CD4-positive, alpha-beta T cell (primary cell): ENCODE measurements around the gene TEAD4. TPM values are rescaled to one million over a fixed set of nuclear protein-coding genes. Genes with fewer than 3 reads are reported as not detected.

Experiments
- ATAC-seq: fragments of 200-7000 bp; cut with Tn5 transposase; one replicate; pipeline ENCODE4 v1.10.0; 2022; ENCODE audit warnings: mild to moderate bottlenecking; ENCODE audit not compliant: poor library complexity
- CTCF ChIA-PET: fragments of 350-600 bp; sonication (Branson Sonifier 250); formaldehyde crosslinking; loops from one replicate; lab custom pipeline; 2021; ENCODE audit warnings: antibody characterized with exemption, inconsistent platforms; lab: Charles Lee
- POLR2A ChIA-PET: fragments of 350-600 bp; sonication (Branson Sonifier 250); formaldehyde crosslinking; loops from one replicate; lab custom pipeline; 2021; ENCODE audit warnings: antibody characterized with exemption, inconsistent platforms; lab: Charles Lee
- DNase-seq, 14 experiments: peaks; one replicate each; pipeline ENCODE4 v3.0.0-alpha.2; 2013 to 2020; ENCODE audit warnings: mixed read lengths in 2 of 14
- H3K27ac ChIP-seq, 2 donors: one replicate each; pipeline versions ENCODE4 v1.5.1 to v1.7.0; 2013; ENCODE audit warnings: low read length in 2 of 2, low read depth in 1 of 2, mild to moderate bottlenecking in 1 of 2
- H3K27me3 ChIP-seq, 2 experiments: 1 replicate in 1 of 2; 2 replicates in 1 of 2; pipeline versions ENCODE4 v1.6.1 to v1.7.0; 2013; ENCODE audit warnings: low read length in 2 of 2, control low read depth in 1 of 2, mild to moderate bottlenecking in 1 of 2, moderate library complexity in 1 of 2; ENCODE audit not compliant: insufficient read depth in 2 of 2, control insufficient read depth in 1 of 2
- H3K36me3 ChIP-seq: one replicate; pipeline ENCODE4 v1.6.1; 2013; ENCODE audit warnings: low read length, control low read depth; ENCODE audit not compliant: insufficient read depth
- H3K4me1 ChIP-seq: one replicate; pipeline ENCODE4 v1.6.1; 2013; ENCODE audit warnings: low read length, control low read depth; ENCODE audit not compliant: insufficient read depth
- H3K4me3 ChIP-seq: one replicate; pipeline ENCODE4 v1.5.1; 2013; ENCODE audit warnings: mild to moderate bottlenecking, low read length, moderate library complexity
- H3K9me3 ChIP-seq, 2 experiments: 1 replicate in 1 of 2; 2 replicates in 1 of 2; pipeline versions ENCODE4 v1.6.1 to v1.7.0; 2013; ENCODE audit warnings: low read length in 2 of 2, mild to moderate bottlenecking in 2 of 2, control low read depth in 1 of 2, moderate library complexity in 1 of 2; ENCODE audit not compliant: control insufficient read depth in 1 of 2, insufficient read depth in 1 of 2
- H3K27ac Mint-ChIP-seq: one replicate; pipeline ENCODE4 v1.8.0; 2020; ENCODE audit warnings: mixed read lengths
- H3K27me3 Mint-ChIP-seq: one replicate; pipeline ENCODE4 v1.8.0; 2021; ENCODE audit warnings: mixed read lengths
- H3K36me3 Mint-ChIP-seq: one replicate; pipeline ENCODE4 v1.8.0; 2021; ENCODE audit warnings: low read depth, mixed read lengths
- H3K4me1 Mint-ChIP-seq: one replicate; pipeline ENCODE4 v1.8.0; 2021; ENCODE audit warnings: low read depth, mixed read lengths
- H3K4me3 Mint-ChIP-seq: one replicate; pipeline ENCODE4 v1.8.0; 2020; ENCODE audit warnings: mild to moderate bottlenecking, mixed read lengths
- H3K9me3 Mint-ChIP-seq: one replicate; pipeline ENCODE4 v1.8.0; 2020; ENCODE audit warnings: mixed read lengths
- CTCF ChIP-seq: fragments of 200-600 bp; IDR thresholded peaks from one replicate; pipeline ENCODE4 v1.8.0; 2022; ENCODE audit warnings: antibody characterized with exemption, mild to moderate bottlenecking
- intact Hi-C, 2 experiments: fragments of 100-400 bp; cut with DNase I in 1 of 2; cut with micrococcal nuclease in 1 of 2; formaldehyde crosslinking; loops; one replicate each; pipeline versions ENCODE4 v1.15.1 to v1.9.0; 2023 to 2025; cut with DNase I, micrococcal nuclease
- total RNA-seq, 174 experiments: library from RNA in 2 of 174; stranded (reverse) in 2 of 174; gene quantifications; one replicate each; pipeline ENCODE4 v1.2.3 and lab custom pipeline; 2021 to 2026

The TEAD4 gene
- total RNA-seq, 2 experiments from 2014 or later = not detected

GRCh38 chr12:3086729-3087323 lies 127.6 kb downstream of the TEAD4 start:
- DNase-seq = no peak
- Histone ChIP-seq H3K27me3 (no peaks in the 10 kb centered on the region), H3K27ac (no peak overlapping the region), H3K36me3 (no peaks in the 10 kb centered on the region), H3K4me3 (no peak overlapping the region), H3K4me1 (peaks cover 6% of the 10 kb centered on the region), H3K9me3 (no peaks in the 10 kb centered on the region)
- ATAC-seq = no peak
- Mint-ChIP-seq H3K9me3 (no peaks in the 10 kb centered on the region), H3K36me3 (no peaks in the 10 kb centered on the region), H3K4me3 (no peak overlapping the region), H3K4me1 (no peaks in the 10 kb centered on the region), H3K27ac (no peak overlapping the region), H3K27me3 (no peaks in the 10 kb centered on the region)
- TF ChIP-seq CTCF = no peak
- CTCF ChIA-PET = no interaction called here
- POLR2A ChIA-PET = interaction anchor here (0.6 kb wide), 1 partner anchor 104 kb away, joined by 3 read pairs; no protein-coding TSS in a partner anchor
- intact Hi-C loops = loop anchor here in 1 of 2 experiments (10.0 kb wide), 1 partner anchor 668 kb away; the partner anchor contains the start of gene CRACR2A

GRCh38 chr12:3087758-3088650 lies 128.8 kb downstream of the TEAD4 start:
- Mint-ChIP-seq H3K4me1 (no peaks in the 10 kb centered on the region), H3K9me3 (no peaks in the 10 kb centered on the region), H3K27me3 (no peaks in the 10 kb centered on the region), H3K36me3 (no peaks in the 10 kb centered on the region), H3K4me3 (no peak overlapping the region), H3K27ac (no peak overlapping the region)
- no peak for DNase-seq
- no peak for TF ChIP-seq CTCF
- no peaks in the 10 kb centered on the region for H3K9me3 ChIP-seq
- H3K4me3 ChIP-seq = no peak overlapping the region
- no peak overlapping the region for H3K27ac ChIP-seq
- CTCF ChIA-PET = no interaction called here
- no peaks in the 10 kb centered on the region for H3K27me3 ChIP-seq
- intact Hi-C loops = loop anchor here in 1 of 2 experiments (10.0 kb wide), 1 partner anchor 667 kb away; the partner anchor contains the start of gene CRACR2A
- no peak for ATAC-seq
- POLR2A ChIA-PET = no interaction called here
- no peaks in the 10 kb centered on the region for H3K36me3 ChIP-seq
- peaks cover 6% of the 10 kb centered on the region for H3K4me1 ChIP-seq

- no peak overlapping the region for H3K4me3 Mint-ChIP-seq
- no peaks in the 10 kb centered on the region for H3K36me3 Mint-ChIP-seq
- ChIA-PET POLR2A (no interaction called here), CTCF (no interaction called here)
- no peak for DNase-seq
- H3K4me1 Mint-ChIP-seq = no peaks in the 10 kb centered on the region
- H3K9me3 ChIP-seq = no peaks in the 10 kb centered on the region
- ATAC-seq = no peak
- no peak for TF ChIP-seq CTCF
- H3K27me3 Mint-ChIP-seq = no peaks in the 10 kb centered on the region
- no peaks in the 10 kb centered on the region for H3K27me3 ChIP-seq
- H3K36me3 ChIP-seq = no peaks in the 10 kb centered on the region
- no peak overlapping the region for H3K27ac Mint-ChIP-seq
- H3K9me3 Mint-ChIP-seq = no peaks in the 10 kb centered on the region
- no peaks in the 10 kb centered on the region for H3K4me1 ChIP-seq
- no peak overlapping the region for H3K27ac ChIP-seq
- no peak overlapping the region for H3K4me3 ChIP-seq
- intact Hi-C loops = loop anchor here in 1 of 2 experiments (10.0 kb wide), 1 partner anchor 665 kb away; the partner anchor contains the start of gene CRACR2A
Observed at GRCh38 chr12:3089588-3089987, 130.4 kb downstream of the TEAD4 start.

Other genes starting within 250 kb of the TEAD4 start
- gene FKBP4, start 164.4 kb upstream of the TEAD4 start, total RNA-seq = 10 to 100 TPM; 35.7 to 40.3 TPM
- 10 to 100 TPM; 61.3 to 68.5 TPM for gene ITFG2, start 146.7 kb upstream of the TEAD4 start, total RNA-seq
- gene NRIP2, start 124.4 kb upstream of the TEAD4 start, total RNA-seq = not detected
- not detected for gene TEX52, start 102.4 kb upstream of the TEAD4 start, total RNA-seq
- under 1 TPM; 0.59 to 0.80 TPM for gene FOXM1, start 82.2 kb upstream of the TEAD4 start, total RNA-seq
- gene RHNO1, start 82.2 kb upstream of the TEAD4 start, total RNA-seq = 10 to 100 TPM; 26.5 to 31.3 TPM
- 1 to 10 TPM; 4.2 to 5.5 TPM for gene TULP3, start 68.5 kb upstream of the TEAD4 start, total RNA-seq
- gene TSPAN9, start 118.0 kb downstream of the TEAD4 start, total RNA-seq = 1 to 10 TPM in 1 of 2 experiments, under 1 TPM in 1; 0.82 to 1.3 TPM